ENCODE data around the gene KSR1. TPM values are rescaled to one million over a fixed set of nuclear protein-coding genes. Genes with fewer than 3 reads are reported as not detected.
"Not testable (repeated sequence)": the region's sequence is repeated elsewhere in the genome, so short reads cannot be mapped to it uniquely, and the experiment has no call there.

Gene KSR1
- total and polyA plus RNA-seq, 2 of the 8 experiments (the other 6 are each of a cell fraction or from before 2014, with no cell fraction given) = 14.1 to 34.7 TPM

GRCh38 chr17:27655525-27656111 lies 199.4 kb downstream of the KSR1 start:
- POLR2A ChIA-PET (ENCODE audit: partially characterized antibody); H3K4me3 ChIP-seq (ENCODE audit: extremely low read depth in 1 of 4, insufficient read depth in 2 of 4, low read depth in 3 of 4, low read length in 4 of 4); H3K4me1 ChIP-seq (replicated peaks in 1 of 4; ENCODE audit: control insufficient read depth in 3 of 4, insufficient read depth in 4 of 4, low read length in 3 of 4); H3K79me2 ChIP-seq (ENCODE audit: control insufficient read depth in 1 of 2, insufficient read depth in 2 of 2, low read length in 2 of 2); H3K36me3 ChIP-seq (ENCODE audit: control insufficient read depth in 2 of 4, insufficient read depth in 4 of 4, low read length in 3 of 4); FAIRE-seq; H3K23me2 ChIP-seq (ENCODE audit: low read depth, low read length); H2BK5ac ChIP-seq (ENCODE audit: low read depth, low read length); H3K9me3 ChIP-seq (ENCODE audit: insufficient read depth in 2 of 2, low read depth in 1 of 2, low read length in 1 of 2); H3K79me1 ChIP-seq (ENCODE audit: low read depth, low read length); H3K27me3 ChIP-seq (replicated peaks in 1 of 4; ENCODE audit: control insufficient read depth in 3 of 4, extremely low read depth in 1 of 4, insufficient read depth in 3 of 4, low read length in 3 of 4); H2BK15ac ChIP-seq (ENCODE audit: low read length); H3K27ac ChIP-seq (ENCODE audit: low read depth, low read length); H3K4me2 ChIP-seq (ENCODE audit: insufficient read depth in 1 of 2, low read depth in 2 of 2, low read length in 2 of 2); H4K5ac ChIP-seq (ENCODE audit: insufficient read length, low read depth, low read length); H2BK12ac ChIP-seq (ENCODE audit: low read depth, low read length); H3K23ac ChIP-seq (ENCODE audit: insufficient read length); DNase-seq (ENCODE audit: low read depth in 1 of 2, low spot score in 2 of 2); H4K91ac ChIP-seq (replicated peaks; ENCODE audit: insufficient read length, low read length); H2AK5ac ChIP-seq (ENCODE audit: low read depth, low read length); H2BK120ac ChIP-seq (replicated peaks; ENCODE audit: low read depth, low read length); H3K56ac ChIP-seq (replicated peaks; ENCODE audit: insufficient read length, low read depth, low read length); H4K8ac ChIP-seq (ENCODE audit: extremely low read depth, insufficient read depth, low read length); H3K18ac ChIP-seq (ENCODE audit: extremely low read depth, low read length); H3K14ac ChIP-seq (ENCODE audit: insufficient read length); H3K9ac ChIP-seq (replicated peaks in 1 of 4; ENCODE audit: extremely low read depth in 1 of 4, low read depth in 3 of 4, low read length in 3 of 4); H2BK20ac ChIP-seq (ENCODE audit: low read length); H4K20me1 ChIP-seq (replicated peaks in 1 of 2; ENCODE audit: control insufficient read depth in 1 of 2, insufficient read depth in 2 of 2, low read length in 2 of 2); H2AFZ ChIP-seq (ENCODE audit: low read length); H3K4ac ChIP-seq (replicated peaks; ENCODE audit: insufficient read length, low read depth, low read length): not testable (repeated sequence)
- CTCF ChIA-PET (ENCODE audit: partially characterized antibody) = interaction anchor here (0.7 to 18.4 kb wide), 34 partner anchors 9 to 419 kb away, joined by 3 to 338 read pairs (median 4); partner anchors contain the start of gene LGALS9
- 91% methylated on average over 16 of the region's 16 CpGs; no CpG with 5 or more reads in 1 of the 2 experiments for WGBS, 2 experiments (ENCODE audit: extremely low coverage in 1 of 2, insufficient coverage in 1 of 2, insufficient read length in 1 of 2, insufficient replicate concordance in 2 of 2, low coverage in 1 of 2, low lambda C conversion rate in 2 of 2, missing lambda C conversion rate in 1 of 2)

- CTCF ChIA-PET (ENCODE audit: partially characterized antibody) = interaction anchor here (2.2 to 18.4 kb wide), 5 partner anchors 8 to 223 kb away, joined by 11 to 338 read pairs (median 40); no protein-coding TSS in a partner anchor
- H3K4ac ChIP-seq (replicated peaks; ENCODE audit: insufficient read length, low read depth, low read length); DNase-seq (ENCODE audit: low read depth in 1 of 2, low spot score in 2 of 2); POLR2A ChIA-PET (ENCODE audit: partially characterized antibody); H2BK5ac ChIP-seq (ENCODE audit: low read depth, low read length); H3K9me3 ChIP-seq (ENCODE audit: insufficient read depth in 2 of 2, low read depth in 1 of 2, low read length in 1 of 2); H3K4me2 ChIP-seq (ENCODE audit: insufficient read depth in 1 of 2, low read depth in 2 of 2, low read length in 2 of 2); H3K18ac ChIP-seq (ENCODE audit: extremely low read depth, low read length); H3K23ac ChIP-seq (ENCODE audit: insufficient read length); H4K5ac ChIP-seq (ENCODE audit: insufficient read length, low read depth, low read length); H3K4me1 ChIP-seq (replicated peaks in 1 of 4; ENCODE audit: control insufficient read depth in 3 of 4, insufficient read depth in 4 of 4, low read length in 3 of 4); H2AFZ ChIP-seq (ENCODE audit: low read length); H2BK20ac ChIP-seq (ENCODE audit: low read length); H3K79me1 ChIP-seq (ENCODE audit: low read depth, low read length); H3K36me3 ChIP-seq (ENCODE audit: control insufficient read depth in 2 of 4, insufficient read depth in 4 of 4, low read length in 3 of 4); H3K27me3 ChIP-seq (replicated peaks in 1 of 4; ENCODE audit: control insufficient read depth in 3 of 4, extremely low read depth in 1 of 4, insufficient read depth in 3 of 4, low read length in 3 of 4); H3K23me2 ChIP-seq (ENCODE audit: low read depth, low read length); H2BK12ac ChIP-seq (ENCODE audit: low read depth, low read length); H3K14ac ChIP-seq (ENCODE audit: insufficient read length); H2BK120ac ChIP-seq (replicated peaks; ENCODE audit: low read depth, low read length); H3K79me2 ChIP-seq (ENCODE audit: control insufficient read depth in 1 of 2, insufficient read depth in 2 of 2, low read length in 2 of 2); H2BK15ac ChIP-seq (ENCODE audit: low read length); H3K56ac ChIP-seq (replicated peaks; ENCODE audit: insufficient read length, low read depth, low read length); H4K20me1 ChIP-seq (replicated peaks in 1 of 2; ENCODE audit: control insufficient read depth in 1 of 2, insufficient read depth in 2 of 2, low read length in 2 of 2); H3K27ac ChIP-seq (ENCODE audit: low read depth, low read length); H3K4me3 ChIP-seq (ENCODE audit: extremely low read depth in 1 of 4, insufficient read depth in 2 of 4, low read depth in 3 of 4, low read length in 4 of 4); H3K9ac ChIP-seq (replicated peaks in 1 of 4; ENCODE audit: extremely low read depth in 1 of 4, low read depth in 3 of 4, low read length in 3 of 4); H4K8ac ChIP-seq (ENCODE audit: extremely low read depth, insufficient read depth, low read length); H2AK5ac ChIP-seq (ENCODE audit: low read depth, low read length); FAIRE-seq; H4K91ac ChIP-seq (replicated peaks; ENCODE audit: insufficient read length, low read length): not testable (repeated sequence)
- WGBS, 2 experiments (ENCODE audit: extremely low coverage in 1 of 2, insufficient coverage in 1 of 2, insufficient read length in 1 of 2, insufficient replicate concordance in 2 of 2, low coverage in 1 of 2, low lambda C conversion rate in 2 of 2, missing lambda C conversion rate in 1 of 2) = 96% methylated on average over 8 of the region's 8 CpGs; no CpG with 5 or more reads in 1 of the 2 experiments
Observed at GRCh38 chr17:27656620-27657019, 200.4 kb downstream of the KSR1 start.

All from H1 (cell line).